SK-N-SH treated with all-trans-retinoic acid at 6 μM for 48 hours (cell line): ENCODE measurements around the gene HMCN2.

Experiments
- ATAC-seq: fragments of 200-7000 bp; cut with Tn5 transposase; 3 replicates; pipeline ENCODE4 v1.9.1; 2020; ENCODE audit warnings: mild to moderate bottlenecking, moderate library complexity
- ARNTL ChIP-seq: fragments of 450-650 bp; formaldehyde crosslinking; IDR thresholded peaks from 2 replicates; pipeline ENCODE4 v1.5.0; 2020; ENCODE audit warnings: low read depth, mild to moderate bottlenecking, moderate library complexity, borderline replicate concordance
- CSRNP3 ChIP-seq: fragments of 250-450 bp; sonication (Bioruptor Pico); IDR thresholded peaks from 2 replicates; pipeline ENCODE4 v1.5.1; 2021; ENCODE audit warnings: mild to moderate bottlenecking, moderate library complexity
- ESRRG ChIP-seq: fragments of 250-450 bp; sonication (Bioruptor Pico); IDR thresholded peaks from 2 replicates; pipeline ENCODE4 v1.6.1; 2021; ENCODE audit warnings: mild to moderate bottlenecking
- GLIS3 ChIP-seq: fragments of 250-450 bp; sonication (Bioruptor Pico); IDR thresholded peaks from 2 replicates; pipeline ENCODE4 v1.5.0; 2020; ENCODE audit warnings: mild to moderate bottlenecking, moderate library complexity
- ISL1 ChIP-seq: fragments of 250-450 bp; sonication (Bioruptor Pico); IDR thresholded peaks from 2 replicates; pipeline ENCODE4 v2.1.2; 2022; ENCODE audit warnings: mild to moderate bottlenecking, moderate library complexity
- OSR1 ChIP-seq: fragments of 250-450 bp; sonication (Bioruptor Pico); IDR thresholded peaks from 2 replicates; pipeline ENCODE4 v1.8.0; 2022; ENCODE audit warnings: moderate library complexity, mild to moderate bottlenecking, inconsistent platforms
- PATZ1 ChIP-seq: fragments of 250-450 bp; sonication (Bioruptor Pico); IDR thresholded peaks from 2 replicates; pipeline ENCODE4 v1.8.0; 2020; ENCODE audit warnings: mild to moderate bottlenecking, moderate library complexity, borderline replicate concordance
- PPARA ChIP-seq: fragments of 250-450 bp; sonication (Bioruptor Pico); IDR thresholded peaks from 2 replicates; pipeline ENCODE4 v1.5.0; 2020; ENCODE audit warnings: mild to moderate bottlenecking, borderline replicate concordance
- RARB ChIP-seq: fragments of 250-450 bp; sonication (Bioruptor Pico); IDR thresholded peaks from 2 replicates; pipeline ENCODE4 v1.8.0; 2021; ENCODE audit warnings: mild to moderate bottlenecking, moderate library complexity
- SNAI2 ChIP-seq: fragments of 250-450 bp; sonication (Bioruptor Pico); IDR thresholded peaks from 2 replicates; pipeline ENCODE4 v1.5.0; 2020; ENCODE audit warnings: mild to moderate bottlenecking, moderate library complexity
- TCF4 ChIP-seq: fragments of 250-450 bp; sonication (Bioruptor Pico); IDR thresholded peaks from 2 replicates; pipeline ENCODE4 v1.8.0; 2021; ENCODE audit warnings: mild to moderate bottlenecking, moderate library complexity, borderline replicate concordance
- TOX ChIP-seq: fragments of 250-450 bp; sonication (Bioruptor Pico); IDR thresholded peaks from 2 replicates; pipeline ENCODE4 v1.8.0; 2021; ENCODE audit warnings: mild to moderate bottlenecking, moderate library complexity, borderline replicate concordance
- TSHZ2 ChIP-seq: fragments of 250-450 bp; sonication (Bioruptor Pico); IDR thresholded peaks from 2 replicates; pipeline ENCODE4 v1.5.0; 2020; ENCODE audit warnings: mild to moderate bottlenecking, moderate library complexity
- ZC3H10 ChIP-seq: fragments of 250-450 bp; sonication (Bioruptor Pico); IDR thresholded peaks from 2 replicates; pipeline ENCODE4 v1.5.1; 2021; ENCODE audit warnings: mild to moderate bottlenecking, moderate library complexity
- ZFP3 ChIP-seq: fragments of 250-450 bp; sonication (Bioruptor Pico); IDR thresholded peaks from 2 replicates; pipeline ENCODE4 v1.5.0; 2020; ENCODE audit warnings: mild to moderate bottlenecking, moderate library complexity
- ZFP30 ChIP-seq: fragments of 450-650 bp; formaldehyde crosslinking; IDR thresholded peaks from 2 replicates; pipeline ENCODE4 v1.5.0; 2022; ENCODE audit warnings: mild to moderate bottlenecking, moderate library complexity
- ZNF565 ChIP-seq: fragments of 450-650 bp; formaldehyde crosslinking; conservative IDR thresholded peaks from 2 replicates; pipeline ENCODE4 v1.5.0; 2020; ENCODE audit warnings: low read depth, mild to moderate bottlenecking, moderate library complexity
- ZNF8 ChIP-seq: fragments of 450-650 bp; formaldehyde crosslinking; IDR thresholded peaks from 2 replicates; pipeline ENCODE4 v1.5.0; 2020; ENCODE audit warnings: mild to moderate bottlenecking, moderate library complexity
- TF ChIP-seq, protein P1 (sequence below): fragments of 250-450 bp; sonication (Bioruptor Pico); IDR thresholded peaks from 2 replicates; pipeline ENCODE4 v1.5.1; 2020; ENCODE audit warnings: low read depth, mild to moderate bottlenecking, moderate library complexity
- TF ChIP-seq, protein P2 (sequence below): fragments of 250-450 bp; sonication (Bioruptor Pico); IDR thresholded peaks from 2 replicates; pipeline ENCODE4 v1.8.0; 2021; ENCODE audit warnings: low read depth, mild to moderate bottlenecking, moderate library complexity, borderline replicate concordance

HMCN2 gene

DNA sequence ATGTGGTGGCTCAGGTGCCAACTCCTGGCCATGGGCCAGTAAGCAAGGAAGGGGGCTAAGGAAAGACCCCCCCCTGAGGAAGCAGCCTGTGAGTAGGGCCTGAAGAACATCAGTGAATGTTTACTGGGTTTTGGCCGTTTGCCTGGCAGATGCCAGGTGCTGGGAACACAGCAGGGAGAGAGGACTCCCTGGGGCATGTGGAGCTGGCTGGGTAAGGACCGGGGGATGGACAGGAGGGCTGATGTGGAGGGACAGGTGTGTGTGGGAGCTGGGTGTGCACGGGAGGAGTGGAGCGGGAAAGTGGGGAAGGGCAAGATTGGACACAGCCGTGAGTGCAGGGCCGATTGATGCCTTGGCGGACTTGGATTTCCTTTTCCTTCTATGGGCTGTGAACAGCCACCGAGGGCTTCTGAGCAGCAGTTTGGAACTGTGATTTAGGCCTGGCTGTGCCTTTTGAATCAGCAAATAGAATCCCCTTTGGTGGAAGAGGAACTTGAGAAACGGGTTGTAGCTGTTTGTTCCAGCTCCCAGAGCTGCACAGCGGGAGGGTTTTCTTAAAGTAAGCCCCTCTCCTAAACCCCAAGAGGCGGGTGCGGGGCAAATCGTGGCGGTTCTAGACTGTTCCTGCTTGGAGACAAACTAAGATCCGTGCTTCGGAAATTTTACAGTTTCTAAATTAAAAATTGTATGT lies 3.1 kb downstream of the HMCN2 start:
- ATAC-seq = no peak

GRCh38 chr9:130271473-130271872 lies 5.9 kb downstream of the HMCN2 start:
- ATAC-seq = no peak

More for the DNA sequence above, 3.1 kb downstream of the HMCN2 start:
- TF ChIP-seq OSR1 (CRISPR knock-in tag) = no peak

GRCh38 chr9:130275156-130275555 lies 9.6 kb downstream of the HMCN2 start:
- no peak for ATAC-seq
- TF ChIP-seq ARNTL (CRISPR knock-in tag) (no peak), OSR1 (CRISPR knock-in tag) (no peak), ZNF8 (no peak), PATZ1 (CRISPR knock-in tag) (no peak), TSHZ2 (CRISPR knock-in tag) (no peak), ZFP30 (CRISPR knock-in tag) (no peak), ZC3H10 (CRISPR knock-in tag) (no peak), ZFP3 (CRISPR knock-in tag) (no peak)
- TF ChIP-seq, protein P1, sequence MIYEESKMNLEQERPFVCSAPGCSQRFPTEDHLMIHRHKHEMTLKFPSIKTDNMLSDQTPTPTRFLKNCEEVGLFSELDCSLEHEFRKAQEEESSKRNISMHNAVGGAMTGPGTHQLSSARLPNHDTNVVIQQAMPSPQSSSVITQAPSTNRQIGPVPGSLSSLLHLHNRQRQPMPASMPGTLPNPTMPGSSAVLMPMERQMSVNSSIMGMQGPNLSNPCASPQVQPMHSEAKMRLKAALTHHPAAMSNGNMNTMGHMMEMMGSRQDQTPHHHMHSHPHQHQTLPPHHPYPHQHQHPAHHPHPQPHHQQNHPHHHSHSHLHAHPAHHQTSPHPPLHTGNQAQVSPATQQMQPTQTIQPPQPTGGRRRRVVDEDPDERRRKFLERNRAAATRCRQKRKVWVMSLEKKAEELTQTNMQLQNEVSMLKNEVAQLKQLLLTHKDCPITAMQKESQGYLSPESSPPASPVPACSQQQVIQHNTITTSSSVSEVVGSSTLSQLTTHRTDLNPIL (CRISPR knock-in tag) = no peak

More at GRCh38 chr9:130271473-130271872, 5.9 kb downstream of the HMCN2 start:
- TF ChIP-seq ISL1 (CRISPR knock-in tag) (no peak), OSR1 (CRISPR knock-in tag) (no peak), ZNF565 (CRISPR knock-in tag) (no peak), TSHZ2 (CRISPR knock-in tag) (no peak), ARNTL (CRISPR knock-in tag) (no peak), TCF4 (no peak), ZNF8 (no peak), ZC3H10 (CRISPR knock-in tag) (no peak), GLIS3 (CRISPR knock-in tag) (no peak), PPARA (CRISPR knock-in tag) (no peak), ZFP30 (CRISPR knock-in tag) (no peak), TOX (CRISPR knock-in tag) (no peak), CSRNP3 (no peak), ESRRG (no peak), RARB (CRISPR knock-in tag) (no peak), SNAI2 (CRISPR knock-in tag) (no peak)
- TF ChIP-seq, protein P2, sequence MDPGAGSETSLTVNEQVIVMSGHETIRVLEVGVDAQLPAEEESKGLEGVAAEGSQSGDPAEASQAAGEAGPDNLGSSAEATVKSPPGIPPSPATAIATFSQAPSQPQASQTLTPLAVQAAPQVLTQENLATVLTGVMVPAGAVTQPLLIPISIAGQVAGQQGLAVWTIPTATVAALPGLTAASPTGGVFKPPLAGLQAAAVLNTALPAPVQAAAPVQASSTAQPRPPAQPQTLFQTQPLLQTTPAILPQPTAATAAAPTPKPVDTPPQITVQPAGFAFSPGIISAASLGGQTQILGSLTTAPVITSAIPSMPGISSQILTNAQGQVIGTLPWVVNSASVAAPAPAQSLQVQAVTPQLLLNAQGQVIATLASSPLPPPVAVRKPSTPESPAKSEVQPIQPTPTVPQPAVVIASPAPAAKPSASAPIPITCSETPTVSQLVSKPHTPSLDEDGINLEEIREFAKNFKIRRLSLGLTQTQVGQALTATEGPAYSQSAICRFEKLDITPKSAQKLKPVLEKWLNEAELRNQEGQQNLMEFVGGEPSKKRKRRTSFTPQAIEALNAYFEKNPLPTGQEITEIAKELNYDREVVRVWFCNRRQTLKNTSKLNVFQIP (CRISPR knock-in tag) = no peak
- TF ChIP-seq, protein P1 (CRISPR knock-in tag) = no peak
